BLaER1 treated with 17β-estradiol and CSF1 and Interleukin-3, amounts not matched to agents 10 nM and 100 nM (cell line): ENCODE measurements around the gene ADH4.

Experiments
- H3K27ac ChIP-seq, 11 experiments: shearing (Covaris generic); formaldehyde crosslinking; 2 replicates each; pipeline ENCODE4 v1.8.1; 2022
- H3K27me3 ChIP-seq, 11 experiments: shearing (Covaris generic); formaldehyde crosslinking; 2 replicates each; pipeline ENCODE4 v1.8.1; 2022
- H3K36me3 ChIP-seq, 11 experiments: shearing (Covaris generic); formaldehyde crosslinking; 2 replicates each; pipeline ENCODE4 v1.8.1; 2022
- H3K4me1 ChIP-seq, 10 experiments: shearing (Covaris generic); formaldehyde crosslinking; 2 replicates each; pipeline ENCODE4 v1.8.1; 2022
- H3K4me2 ChIP-seq, 11 experiments: shearing (Covaris generic); formaldehyde crosslinking; 2 replicates each; pipeline ENCODE4 v1.8.1; 2022
- H3K4me3 ChIP-seq, 10 experiments: shearing (Covaris generic); formaldehyde crosslinking; 2 replicates each; pipeline ENCODE4 v1.8.1; 2022
- H3K9ac ChIP-seq, 11 experiments: shearing (Covaris generic); formaldehyde crosslinking; 2 replicates each; pipeline ENCODE4 v1.8.1; 2022
- H3K9me3 ChIP-seq, 11 experiments: shearing (Covaris generic); formaldehyde crosslinking; replicated peaks in 1 of 11; 2 replicates each; pipeline ENCODE4 v1.8.1; 2022
- H4K20me1 ChIP-seq, 11 experiments: shearing (Covaris generic); formaldehyde crosslinking; 2 replicates each; pipeline ENCODE4 v1.8.1; 2022
- Cebpa-rat ChIP-seq, 11 experiments: shearing (Covaris generic); IDR thresholded peaks; 2 replicates each; pipeline ENCODE4 v1.8.1; 2022

ADH4 gene

DNA sequence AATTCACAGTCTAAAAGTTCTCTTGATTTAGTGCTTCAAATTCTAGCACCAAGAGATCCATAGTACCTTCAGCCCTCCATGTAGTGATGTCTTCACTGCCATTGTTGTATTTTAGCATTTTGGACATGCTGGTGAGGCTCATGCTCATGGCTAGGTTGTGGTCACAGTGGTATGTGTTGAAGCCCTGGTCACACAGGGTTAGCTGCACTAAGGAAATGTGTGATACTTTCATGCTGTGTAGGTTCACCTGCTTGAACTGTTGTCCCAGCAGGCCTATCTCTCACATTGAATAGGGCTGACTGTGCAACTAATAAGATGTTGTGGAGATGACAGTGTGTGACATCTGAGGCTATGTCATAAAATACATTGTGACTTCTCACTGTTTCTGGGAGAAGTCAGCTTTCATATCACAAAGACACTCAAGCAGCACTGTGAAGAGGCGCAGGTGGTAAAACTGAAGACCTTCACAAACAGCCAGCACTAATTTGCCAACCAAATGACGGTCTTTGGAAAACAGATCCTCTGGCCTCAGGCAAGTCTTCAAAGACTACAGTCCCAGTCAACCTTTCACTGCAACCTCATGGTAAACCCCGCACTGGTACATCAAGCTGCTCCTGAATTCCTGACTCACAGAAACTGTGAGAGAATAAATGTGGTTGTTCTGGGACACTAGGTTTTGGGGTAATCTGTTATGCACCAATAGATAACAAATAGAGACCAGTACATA, 17.4 kb upstream of the ADH4 start:
- no peak overlapping the region for H3K9ac ChIP-seq
- no peaks in the 10 kb centered on the region for H3K36me3 ChIP-seq
- H3K4me2 ChIP-seq, result no peak overlapping the region
- no peak for TF ChIP-seq Cebpa-rat (IDR thresholded peaks at IDR 0.05)
- H3K4me3 ChIP-seq, result no peak overlapping the region
- H3K9me3 ChIP-seq, result 0 out of 22 replicates have a peak, but pooled peaks cover 0 to 3% (median 0%) of the 10 kb centered on the region in 11 experiments
- no peaks in the 10 kb centered on the region for H3K27me3 ChIP-seq
- no peak overlapping the region for H3K27ac ChIP-seq
- no peaks in the 10 kb centered on the region for H4K20me1 ChIP-seq
- no peaks in the 10 kb centered on the region for H3K4me1 ChIP-seq

GRCh38 chr4:99159699-99160098, 15.6 kb upstream of the ADH4 start:
- Histone ChIP-seq H3K36me3 (no peaks in the 10 kb centered on the region), H3K27me3 (no peaks in the 10 kb centered on the region), H4K20me1 (no peaks in the 10 kb centered on the region), H3K9me3 (0 out of 22 replicates have a peak, but pooled peaks cover 0 to under 1% (median 0%) of the 10 kb centered on the region in 11 experiments), H3K4me2 (no peak overlapping the region), H3K4me3 (no peak overlapping the region), H3K4me1 (no peaks in the 10 kb centered on the region), H3K27ac (no peak overlapping the region), H3K9ac (no peak overlapping the region)
- no peak for TF ChIP-seq Cebpa-rat (IDR thresholded peaks at IDR 0.05)

DNA sequence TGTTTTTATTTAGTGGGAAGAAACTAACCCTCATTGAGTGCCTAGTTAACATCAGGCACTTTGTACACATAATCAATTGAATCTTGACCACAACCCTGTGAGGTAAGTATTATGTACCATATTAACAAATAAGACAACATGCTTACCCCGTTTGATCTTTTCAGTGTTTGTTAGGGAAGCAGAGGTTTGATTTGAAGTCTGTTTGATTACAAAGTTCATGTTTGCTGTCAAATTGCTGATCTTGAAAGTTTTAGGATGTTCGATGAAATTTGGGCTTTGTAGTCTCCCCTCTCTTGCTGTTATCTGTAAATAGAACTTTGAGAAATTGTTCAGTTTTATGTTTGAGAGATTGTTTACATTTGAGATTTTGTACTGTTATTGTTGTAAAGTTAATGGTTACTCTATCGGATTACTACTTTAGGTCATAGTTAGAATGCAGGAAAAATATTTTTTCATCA, 13.4 kb upstream of the ADH4 start:
- Histone ChIP-seq H3K9me3 (peaks cover 0 to 6% (median 2%) of the 10 kb centered on the region in 11 experiments; a peak in 5 of 22 replicates), H3K36me3 (no peaks in the 10 kb centered on the region), H3K4me2 (no peak overlapping the region), H3K9ac (no peak overlapping the region), H3K27me3 (no peaks in the 10 kb centered on the region), H4K20me1 (no peaks in the 10 kb centered on the region), H3K27ac (no peak overlapping the region), H3K4me1 (no peaks in the 10 kb centered on the region), H3K4me3 (no peak overlapping the region)
- TF ChIP-seq Cebpa-rat (IDR thresholded peaks at IDR 0.05), result no peak

- H3K9me3 ChIP-seq, result peaks cover 3 to 11% (median 7%) of the 10 kb centered on the region in 11 experiments; a peak in 18 of 22 replicates
- no peaks in the 10 kb centered on the region for H3K27me3 ChIP-seq
- H3K4me3 ChIP-seq, result no peak overlapping the region
- H3K4me1 ChIP-seq, result no peaks in the 10 kb centered on the region
- no peak overlapping the region for H3K4me2 ChIP-seq
- no peak overlapping the region for H3K9ac ChIP-seq
- no peaks in the 10 kb centered on the region for H3K36me3 ChIP-seq
- no peak for TF ChIP-seq Cebpa-rat (IDR thresholded peaks at IDR 0.05)
- no peaks in the 10 kb centered on the region for H4K20me1 ChIP-seq
- no peak overlapping the region for H3K27ac ChIP-seq
Measured at GRCh38 chr4:99156992-99157391, 12.9 kb upstream of the ADH4 start.

DNA sequence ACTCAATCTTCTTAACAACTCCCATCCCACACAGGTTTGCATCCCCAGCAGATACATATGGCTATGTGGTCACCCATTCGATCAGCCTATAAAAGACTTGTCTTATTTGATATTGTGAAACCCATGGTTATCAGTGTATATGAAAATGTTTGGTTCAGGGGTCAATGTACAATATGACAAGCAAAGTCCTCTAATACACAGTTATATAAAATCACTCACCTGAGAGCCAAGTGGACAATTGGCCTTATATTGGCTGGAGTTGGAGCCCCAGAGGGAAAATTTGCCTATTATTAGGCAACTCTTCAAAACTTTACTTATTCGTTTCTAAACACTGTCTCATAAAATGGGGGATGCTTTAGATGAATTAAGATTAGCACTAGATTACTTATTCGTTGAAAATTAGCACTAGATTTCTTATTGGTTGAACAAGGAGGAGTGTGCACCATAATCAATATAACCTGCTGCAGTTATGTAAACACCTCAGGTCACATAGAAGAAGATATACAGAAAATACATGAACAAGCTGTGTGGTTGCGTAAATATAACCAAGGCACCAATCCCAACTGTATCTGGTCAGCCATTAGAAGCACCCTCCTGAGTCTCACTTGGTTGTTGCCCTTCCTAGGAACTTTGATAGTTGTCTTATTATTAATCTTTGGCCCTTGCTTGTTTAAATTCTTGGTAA, 10.7 kb upstream of the ADH4 start:
- H3K4me2 ChIP-seq, result no peak overlapping the region
- peaks cover 23 to 33% (median 29%) of the 10 kb centered on the region in 11 experiments for H3K9me3 ChIP-seq
- H3K9ac ChIP-seq, result no peak overlapping the region
- H3K27ac ChIP-seq, result no peak overlapping the region
- TF ChIP-seq Cebpa-rat (IDR thresholded peaks at IDR 0.05), result no peak
- no peaks in the 10 kb centered on the region for H4K20me1 ChIP-seq
- no peaks in the 10 kb centered on the region for H3K4me1 ChIP-seq
- H3K36me3 ChIP-seq, result no peaks in the 10 kb centered on the region
- H3K4me3 ChIP-seq, result no peak overlapping the region
- H3K27me3 ChIP-seq, result no peaks in the 10 kb centered on the region

GRCh38 chr4:99151995-99152394, 7.9 kb upstream of the ADH4 start:
- H3K4me1 ChIP-seq, result no peaks in the 10 kb centered on the region
- no peak overlapping the region for H3K4me2 ChIP-seq
- H3K27ac ChIP-seq, result no peak overlapping the region
- peaks cover 23 to 36% (median 29%) of the 10 kb centered on the region in 11 experiments for H3K9me3 ChIP-seq
- no peaks in the 10 kb centered on the region for H4K20me1 ChIP-seq
- TF ChIP-seq Cebpa-rat (IDR thresholded peaks at IDR 0.05), result no peak
- H3K27me3 ChIP-seq, result no peaks in the 10 kb centered on the region
- no peak overlapping the region for H3K9ac ChIP-seq
- H3K36me3 ChIP-seq, result no peaks in the 10 kb centered on the region
- no peak overlapping the region for H3K4me3 ChIP-seq

DNA sequence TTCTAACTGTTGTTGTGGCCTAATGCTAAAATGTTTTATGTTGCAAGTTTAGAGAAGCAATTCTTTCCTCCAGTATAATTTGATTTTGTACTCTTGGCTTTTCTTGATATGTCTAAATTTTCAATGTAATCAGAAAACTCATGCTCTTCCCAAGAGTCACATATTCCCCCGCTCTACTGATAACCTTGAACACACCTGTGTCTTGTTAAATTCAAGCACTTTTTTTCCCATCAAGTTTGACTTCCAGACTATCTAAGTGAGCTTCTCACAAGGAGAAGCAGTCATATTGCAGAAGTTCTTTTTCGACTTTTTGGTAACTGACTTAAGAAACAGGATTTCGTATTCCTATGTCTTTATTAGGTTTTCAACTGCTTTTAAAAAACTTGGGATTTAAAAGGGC, 7.4 kb upstream of the ADH4 start:
- Histone ChIP-seq H3K4me2 (no peak overlapping the region), H3K27me3 (no peaks in the 10 kb centered on the region), H3K27ac (no peak overlapping the region), H3K4me3 (no peak overlapping the region), H3K9me3 (peaks cover 23 to 36% (median 29%) of the 10 kb centered on the region in 11 experiments), H3K9ac (no peak overlapping the region), H3K36me3 (no peaks in the 10 kb centered on the region), H3K4me1 (no peaks in the 10 kb centered on the region), H4K20me1 (no peaks in the 10 kb centered on the region)
- TF ChIP-seq Cebpa-rat (IDR thresholded peaks at IDR 0.05), result no peak

GRCh38 chr4:99149426-99150019, 5.4 kb upstream of the ADH4 start:
- H3K36me3 ChIP-seq, result no peaks in the 10 kb centered on the region
- no peaks in the 10 kb centered on the region for H3K4me1 ChIP-seq
- no peaks in the 10 kb centered on the region for H3K27me3 ChIP-seq
- peaks cover 23 to 36% (median 29%) of the 10 kb centered on the region in 11 experiments for H3K9me3 ChIP-seq
- TF ChIP-seq Cebpa-rat (IDR thresholded peaks at IDR 0.05), result no peak
- no peak overlapping the region for H3K9ac ChIP-seq
- H3K4me3 ChIP-seq, result no peak overlapping the region
- no peaks in the 10 kb centered on the region for H4K20me1 ChIP-seq
- no peak overlapping the region for H3K27ac ChIP-seq
- no peak overlapping the region for H3K4me2 ChIP-seq

- H3K4me2 ChIP-seq, result no peak overlapping the region
- no peaks in the 10 kb centered on the region for H4K20me1 ChIP-seq
- H3K27me3 ChIP-seq, result no peaks in the 10 kb centered on the region
- H3K4me1 ChIP-seq, result no peaks in the 10 kb centered on the region
- no peak overlapping the region for H3K9ac ChIP-seq
- H3K27ac ChIP-seq, result no peak overlapping the region
- H3K9me3 ChIP-seq, result peaks cover 23 to 36% (median 29%) of the 10 kb centered on the region in 11 experiments
- no peak overlapping the region for H3K4me3 ChIP-seq
- H3K36me3 ChIP-seq, result no peaks in the 10 kb centered on the region
- no peak for TF ChIP-seq Cebpa-rat (IDR thresholded peaks at IDR 0.05)
Measured at GRCh38 chr4:99148550-99148949, 4.5 kb upstream of the ADH4 start.
